Measurements from ENCODE around the gene GK. TPM values are rescaled to one million over a fixed set of nuclear protein-coding genes. Genes with fewer than 3 reads are reported as not detected.

The GK gene
- total RNA-seq (2022; extraction: Qiagen RNA extraction; ENCODE audit: low read depth) = 1.6 to 2.1 TPM (median 1.9 TPM) in 5 replicates

DNA sequence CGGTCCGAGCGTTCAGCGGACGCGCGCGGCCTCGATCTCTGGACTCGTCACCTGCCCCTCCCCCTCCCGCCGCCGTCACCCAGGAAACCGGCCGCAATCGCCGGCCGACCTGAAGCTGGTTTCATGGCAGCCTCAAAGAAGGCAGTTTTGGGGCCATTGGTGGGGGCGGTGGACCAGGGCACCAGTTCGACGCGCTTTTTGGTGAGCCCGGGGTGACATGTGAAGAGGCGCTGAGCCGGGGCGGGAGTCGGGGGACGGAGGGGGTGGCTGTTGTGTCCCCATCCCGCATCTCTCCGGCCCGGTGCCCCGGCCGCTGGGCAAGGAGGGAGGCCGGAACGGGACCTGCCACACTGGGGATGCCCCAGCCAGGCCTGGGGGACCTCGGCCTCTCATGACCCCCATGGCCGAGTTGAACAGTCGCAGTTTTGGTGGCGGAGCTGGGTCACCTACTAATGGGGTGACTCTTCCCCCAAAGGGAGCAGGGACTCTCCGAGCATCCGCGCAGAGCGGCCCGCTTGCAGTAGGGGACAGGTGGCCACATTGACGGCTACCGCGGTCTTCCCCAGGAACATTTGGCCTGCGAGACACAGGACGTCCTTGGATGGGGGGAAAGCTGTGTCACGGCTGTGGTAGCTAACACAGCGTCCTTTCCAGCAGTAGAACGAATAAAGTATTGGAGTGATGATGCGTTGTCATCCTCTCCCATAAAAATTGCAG is at the start of gene GK:
Gene GK (plus strand): TSS at position 9 of the 717 bp plus-strand sequence. CDS start 115 bp downstream, at position 124.

Other genes with a start within 250 kb of the GK start
- gene TASL, start 75.7 kb upstream of the GK start, total RNA-seq (2022; extraction: Qiagen RNA extraction; ENCODE audit: low read depth) = not detected in 5 replicates
- gene TAB3, start 235.8 kb downstream of the GK start, total RNA-seq (2022; extraction: Qiagen RNA extraction; ENCODE audit: low read depth) = 7.5 to 10.4 TPM (median 9.9 TPM) in 5 replicates